Progenitor cell of endocrine pancreas (in vitro differentiated cells): ENCODE data around the gene CDH4. TPM values are rescaled to one million over a fixed set of nuclear protein-coding genes. Genes with fewer than 3 reads are reported as not detected.

Experiments used
- DNase-seq: peaks from one replicate; pipeline ENCODE4 v3.0.0; 2021; ENCODE audit warnings: low spot score; ENCODE audit not compliant: unreplicated experiment
- H3K27ac Mint-ChIP-seq: 2 replicates; pipeline ENCODE4 v1.8.0; 2021; ENCODE audit warnings: mild to moderate bottlenecking, moderate library complexity, mixed read lengths
- H3K27me3 Mint-ChIP-seq: 2 replicates; pipeline ENCODE4 v1.8.0; 2021; ENCODE audit warnings: mixed read lengths
- H3K36me3 Mint-ChIP-seq: 2 replicates; pipeline ENCODE4 v1.8.0; 2022; ENCODE audit warnings: mixed read lengths; ENCODE audit not compliant: insufficient read depth
- H3K4me1 Mint-ChIP-seq: 2 replicates; pipeline ENCODE4 v1.8.0; 2021; ENCODE audit warnings: low read depth, mixed read lengths
- H3K4me3 Mint-ChIP-seq: 2 replicates; pipeline ENCODE4 v1.8.0; 2021; ENCODE audit warnings: low read depth, mild to moderate bottlenecking, moderate library complexity, mixed read lengths
- H3K9me3 Mint-ChIP-seq: 2 replicates; pipeline ENCODE4 v1.8.0; 2021; ENCODE audit warnings: low read depth, mixed read lengths
- total RNA-seq: library from RNA; stranded (reverse); gene quantifications from 2 replicates; pipeline ENCODE4 v1.2.1, GENCODE V29; 2021
- TF ChIP-seq, protein P1 (sequence below): fragments of 200-600 bp; sonication (generic); IDR thresholded peaks from one replicate; pipeline ENCODE4 v1.5.0; 2021; ENCODE audit warnings: antibody characterized with exemption, mild to moderate bottlenecking; ENCODE audit not compliant: unreplicated experiment

Gene CDH4
- total RNA-seq, 1 donor from 2014 or later = 0.43 TPM

DNA sequence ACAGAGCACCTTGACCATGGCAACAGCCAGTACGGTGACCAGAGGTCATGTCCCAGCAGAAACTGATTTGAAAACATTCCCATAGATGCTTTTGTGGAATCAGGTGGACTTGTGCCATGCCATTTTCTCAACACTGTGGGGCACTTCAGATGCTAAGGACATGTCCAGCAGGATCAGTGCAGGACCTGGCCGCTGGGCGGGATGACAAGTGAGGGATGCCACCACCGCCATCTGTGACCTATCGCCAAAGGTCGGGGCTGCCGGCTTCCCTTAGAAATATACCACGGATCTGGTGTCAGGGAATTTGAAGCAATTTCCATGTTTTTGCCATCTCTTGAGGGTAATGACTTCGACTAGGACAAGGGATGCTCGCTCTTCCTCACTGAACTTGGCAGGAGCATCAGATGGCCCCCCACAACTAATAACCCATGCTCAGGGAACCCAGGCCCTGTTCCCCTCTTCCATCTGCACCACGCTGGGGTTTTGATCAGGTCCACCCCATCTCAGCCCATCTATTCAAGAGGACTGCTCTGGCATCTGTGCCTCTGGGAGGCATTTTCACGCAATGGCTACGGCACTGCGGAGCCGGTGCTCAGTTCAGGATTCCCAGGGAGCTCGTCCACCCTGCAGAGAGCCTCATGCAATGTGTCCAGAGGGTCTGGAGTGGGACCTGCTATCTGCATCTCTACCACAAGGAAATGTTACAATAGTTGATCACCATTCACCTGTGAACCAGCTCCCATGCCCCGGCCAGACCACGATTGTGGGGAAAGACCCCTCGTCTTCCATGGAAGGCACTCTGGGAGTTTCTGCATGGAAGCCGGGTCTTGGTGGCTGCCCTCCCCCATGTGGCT is 511.1 kb downstream of the CDH4 start:
- no peak overlapping the region for H3K4me3 Mint-ChIP-seq
- TF ChIP-seq, protein P1, sequence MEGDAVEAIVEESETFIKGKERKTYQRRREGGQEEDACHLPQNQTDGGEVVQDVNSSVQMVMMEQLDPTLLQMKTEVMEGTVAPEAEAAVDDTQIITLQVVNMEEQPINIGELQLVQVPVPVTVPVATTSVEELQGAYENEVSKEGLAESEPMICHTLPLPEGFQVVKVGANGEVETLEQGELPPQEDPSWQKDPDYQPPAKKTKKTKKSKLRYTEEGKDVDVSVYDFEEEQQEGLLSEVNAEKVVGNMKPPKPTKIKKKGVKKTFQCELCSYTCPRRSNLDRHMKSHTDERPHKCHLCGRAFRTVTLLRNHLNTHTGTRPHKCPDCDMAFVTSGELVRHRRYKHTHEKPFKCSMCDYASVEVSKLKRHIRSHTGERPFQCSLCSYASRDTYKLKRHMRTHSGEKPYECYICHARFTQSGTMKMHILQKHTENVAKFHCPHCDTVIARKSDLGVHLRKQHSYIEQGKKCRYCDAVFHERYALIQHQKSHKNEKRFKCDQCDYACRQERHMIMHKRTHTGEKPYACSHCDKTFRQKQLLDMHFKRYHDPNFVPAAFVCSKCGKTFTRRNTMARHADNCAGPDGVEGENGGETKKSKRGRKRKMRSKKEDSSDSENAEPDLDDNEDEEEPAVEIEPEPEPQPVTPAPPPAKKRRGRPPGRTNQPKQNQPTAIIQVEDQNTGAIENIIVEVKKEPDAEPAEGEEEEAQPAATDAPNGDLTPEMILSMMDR = no peak
- no peak for DNase-seq
- peaks cover 23% of the 10 kb centered on the region for H3K27me3 Mint-ChIP-seq
- no peaks in the 10 kb centered on the region for H3K9me3 Mint-ChIP-seq
- H3K4me1 Mint-ChIP-seq = no peaks in the 10 kb centered on the region
- H3K27ac Mint-ChIP-seq = no peak overlapping the region
- no peaks in the 10 kb centered on the region for H3K36me3 Mint-ChIP-seq

DNA sequence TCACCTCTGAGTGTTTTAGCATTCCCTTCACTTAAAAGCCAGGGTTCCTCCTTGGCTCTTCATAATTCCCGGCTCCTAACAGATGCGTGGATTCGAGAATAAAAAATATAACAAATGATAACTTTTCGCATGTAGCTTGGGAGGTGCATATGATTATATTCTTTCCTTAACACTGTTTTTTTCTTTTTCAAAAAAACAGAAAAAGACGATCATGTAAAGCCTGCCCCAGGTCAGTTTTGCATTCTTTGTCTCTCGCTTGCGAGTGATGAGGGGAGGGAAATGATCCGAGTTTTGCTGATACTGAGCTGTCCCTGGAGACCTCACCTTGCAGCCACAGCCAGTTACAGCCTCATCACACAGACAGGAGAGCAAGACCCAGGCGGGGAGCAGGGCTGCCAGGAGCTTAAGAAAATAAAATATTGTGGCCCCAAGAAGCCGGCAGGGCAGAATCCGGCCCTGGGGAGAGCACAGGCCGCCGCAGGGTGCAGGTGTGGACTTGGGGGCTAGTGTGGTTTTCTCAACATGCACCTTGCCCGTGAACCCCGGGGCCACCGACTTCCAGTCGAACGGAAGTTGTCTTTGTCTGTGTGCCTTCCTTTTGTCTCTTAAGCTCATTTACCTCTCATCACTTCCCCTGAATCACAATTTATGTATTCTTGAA is 511.8 kb downstream of the CDH4 start:
- DNase-seq = no peak
- Mint-ChIP-seq H3K9me3 (no peaks in the 10 kb centered on the region), H3K27ac (no peak overlapping the region), H3K27me3 (peaks cover 27% of the 10 kb centered on the region), H3K36me3 (no peaks in the 10 kb centered on the region), H3K4me3 (no peak overlapping the region), H3K4me1 (no peaks in the 10 kb centered on the region)
- TF ChIP-seq, protein P1 = no peak

- Mint-ChIP-seq H3K27me3 (peaks cover 29% of the 10 kb centered on the region), H3K4me1 (no peaks in the 10 kb centered on the region), H3K36me3 (no peaks in the 10 kb centered on the region), H3K9me3 (no peaks in the 10 kb centered on the region), H3K27ac (no peak overlapping the region), H3K4me3 (no peak overlapping the region)
- no peak for DNase-seq
- TF ChIP-seq, protein P1 = no peak
Measured at GRCh38 chr20:61764471-61765025, 512.5 kb downstream of the CDH4 start.

- no peak for DNase-seq
- H3K4me3 Mint-ChIP-seq = no peak overlapping the region
- peaks cover 29% of the 10 kb centered on the region for H3K27me3 Mint-ChIP-seq
- no peaks in the 10 kb centered on the region for H3K9me3 Mint-ChIP-seq
- H3K36me3 Mint-ChIP-seq = no peaks in the 10 kb centered on the region
- TF ChIP-seq, protein P1 = no peak
- no peaks in the 10 kb centered on the region for H3K4me1 Mint-ChIP-seq
- H3K27ac Mint-ChIP-seq = no peak overlapping the region
Measured at GRCh38 chr20:61765081-61765870, 513.2 kb downstream of the CDH4 start.
